Ovary (tissue), 3 donors: ENCODE measurements around the gene CYB561.

Source experiments
- CTCF ChIP-seq, 3 donors: fragments of 450-650 bp in 2 of 3; fragments of 200-600 bp in 1 of 3; IDR thresholded peaks; one replicate each; pipeline versions ENCODE4 v1.5.1 to v1.8.0; 2016 to 2022; ENCODE audit warnings: antibody characterized with exemption in 3 of 3, mild to moderate bottlenecking in 1 of 3
- POLR2A ChIP-seq: fragments of 450-650 bp; IDR thresholded peaks from one replicate; pipeline ENCODE4 v1.6.1; 2017; ENCODE audit warnings: antibody characterized with exemption, mild to moderate bottlenecking, moderate library complexity
- donor health status: DM: no; HTN: no; CAD: no.

- TF ChIP-seq CTCF (IDR thresholded peaks at IDR 0.05) (no peak), POLR2A (no peak)
Observed at GRCh38 chr17:63491413-63491812, 45.3 kb upstream of the CYB561 start.
